ENCODE results near the gene LARGE1.

LARGE1 gene

DNA sequence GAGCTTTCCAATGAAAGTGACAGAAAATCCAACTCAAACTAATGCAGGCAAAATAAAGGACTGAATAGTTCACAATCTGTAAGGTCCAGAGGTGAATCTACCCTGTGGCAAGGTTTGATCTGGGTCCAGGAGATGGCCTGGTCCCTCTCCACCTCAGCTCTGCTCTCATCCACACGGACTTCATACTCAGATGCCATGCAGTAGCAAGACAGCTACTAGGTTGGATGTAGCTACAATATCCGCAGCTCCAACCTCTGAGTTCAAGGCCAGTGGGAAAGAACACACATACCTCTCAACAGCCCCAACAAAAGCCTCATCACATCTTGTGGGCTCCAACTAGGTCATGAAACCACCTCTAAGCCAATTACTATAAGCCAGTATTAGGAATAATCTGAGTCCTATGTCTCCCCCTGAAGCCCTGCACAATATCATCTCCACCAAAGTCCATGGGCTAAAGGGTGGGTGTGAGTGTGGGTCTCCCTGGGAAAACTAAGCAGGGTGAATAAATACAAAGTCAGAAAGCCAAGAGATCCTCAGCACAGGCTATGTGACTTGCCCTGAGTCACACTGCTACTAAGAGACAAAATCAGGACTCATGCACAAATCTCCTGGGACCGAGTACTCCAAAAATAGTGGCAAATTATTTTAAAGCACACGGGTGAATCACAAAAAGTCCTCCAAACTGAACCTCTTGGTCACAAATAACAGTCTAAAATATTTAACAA, 78.8 kb downstream of the LARGE1 start:
- Mint-ChIP-seq H3K9me3 (peaks cover 3% of the 10 kb centered on the region), H3K27ac (peak overlapping the region; percentile 48), H3K27me3 (no peaks in the 10 kb centered on the region), H3K36me3 (peaks cover 5% of the 10 kb centered on the region), H3K4me1 (peaks cover 15% of the 10 kb centered on the region), H3K4me3 (peak overlapping the region; percentile 55)
- peak; percentile 60 for ATAC-seq

DNA sequence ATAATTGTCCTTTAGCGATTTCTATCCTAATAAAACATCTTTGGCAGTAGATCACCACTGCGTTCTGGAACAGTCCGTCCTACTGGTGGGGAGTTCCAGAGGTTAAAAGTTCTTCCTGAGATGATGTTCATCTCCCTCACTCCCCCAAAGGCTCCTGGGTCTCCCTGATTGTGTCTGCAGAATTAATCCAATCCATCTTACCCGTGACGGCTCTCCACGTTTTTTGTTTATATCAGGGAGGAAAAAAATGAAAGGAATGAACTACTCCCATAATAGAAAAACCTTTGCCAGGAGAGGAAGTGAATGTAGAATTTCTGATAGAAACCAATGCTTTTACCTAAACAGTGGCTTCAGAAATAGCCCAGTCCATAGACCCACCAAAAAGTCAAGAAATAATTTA, 81.6 kb downstream of the LARGE1 start:
- peaks cover 15% of the 10 kb centered on the region for H3K4me1 Mint-ChIP-seq

DNA sequence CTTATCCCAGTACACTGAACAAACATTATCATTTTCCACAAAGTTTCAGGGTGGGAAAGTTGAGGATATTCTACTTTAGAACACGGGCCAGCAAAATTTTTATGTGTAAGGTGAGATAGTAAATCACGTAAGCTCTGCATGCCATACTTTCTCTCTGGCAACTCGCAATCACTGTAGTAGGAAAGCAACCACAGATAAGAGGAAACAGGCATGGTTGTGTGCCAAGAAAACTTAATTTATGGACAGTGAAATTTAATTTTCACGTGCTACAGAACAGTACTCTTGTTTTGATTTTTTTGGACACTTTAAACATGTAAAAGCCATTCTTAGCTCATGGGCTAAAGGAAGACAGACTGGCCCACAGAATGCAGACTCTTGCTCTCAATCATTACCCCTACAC, 82.5 kb downstream of the LARGE1 start:
- ATAC-seq: no peak
- Mint-ChIP-seq H3K4me1 (peaks cover 12% of the 10 kb centered on the region), H3K9me3 (no peaks in the 10 kb centered on the region), H3K27ac (no peak overlapping the region), H3K36me3 (no peaks in the 10 kb centered on the region), H3K4me3 (no peak overlapping the region), H3K27me3 (no peaks in the 10 kb centered on the region)

More for the DNA sequence above, 81.6 kb downstream of the LARGE1 start:
- H3K27ac Mint-ChIP-seq: no peak overlapping the region
- no peaks in the 10 kb centered on the region for H3K36me3 Mint-ChIP-seq
- H3K27me3 Mint-ChIP-seq: no peaks in the 10 kb centered on the region
- no peak overlapping the region for H3K4me3 Mint-ChIP-seq
- ATAC-seq: no peak
- no peaks in the 10 kb centered on the region for H3K9me3 Mint-ChIP-seq

DNA sequence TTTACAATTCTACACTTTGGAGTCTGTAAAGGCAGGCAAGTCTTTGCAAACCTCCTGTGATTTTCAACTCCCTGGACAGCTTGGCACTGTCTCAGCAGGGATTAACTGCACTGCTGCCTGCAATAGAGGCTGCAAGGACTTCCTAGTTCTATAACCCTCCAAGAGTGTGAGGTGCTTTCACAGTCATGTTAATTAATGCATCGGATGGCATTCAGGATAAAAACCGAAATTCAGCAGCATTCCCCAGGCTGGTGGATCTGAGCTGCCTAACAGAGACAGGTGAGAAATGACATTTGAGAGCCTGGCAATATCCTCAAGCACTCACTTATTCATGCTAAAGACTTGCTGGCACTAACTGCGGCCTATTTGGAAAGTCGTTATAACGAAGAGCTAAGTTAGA, 85.0 kb downstream of the LARGE1 start:
- Mint-ChIP-seq H3K4me1 (no peaks in the 10 kb centered on the region), H3K27me3 (no peaks in the 10 kb centered on the region), H3K27ac (no peak overlapping the region), H3K36me3 (no peaks in the 10 kb centered on the region), H3K9me3 (no peaks in the 10 kb centered on the region), H3K4me3 (no peak overlapping the region)
- no peak for ATAC-seq

DNA sequence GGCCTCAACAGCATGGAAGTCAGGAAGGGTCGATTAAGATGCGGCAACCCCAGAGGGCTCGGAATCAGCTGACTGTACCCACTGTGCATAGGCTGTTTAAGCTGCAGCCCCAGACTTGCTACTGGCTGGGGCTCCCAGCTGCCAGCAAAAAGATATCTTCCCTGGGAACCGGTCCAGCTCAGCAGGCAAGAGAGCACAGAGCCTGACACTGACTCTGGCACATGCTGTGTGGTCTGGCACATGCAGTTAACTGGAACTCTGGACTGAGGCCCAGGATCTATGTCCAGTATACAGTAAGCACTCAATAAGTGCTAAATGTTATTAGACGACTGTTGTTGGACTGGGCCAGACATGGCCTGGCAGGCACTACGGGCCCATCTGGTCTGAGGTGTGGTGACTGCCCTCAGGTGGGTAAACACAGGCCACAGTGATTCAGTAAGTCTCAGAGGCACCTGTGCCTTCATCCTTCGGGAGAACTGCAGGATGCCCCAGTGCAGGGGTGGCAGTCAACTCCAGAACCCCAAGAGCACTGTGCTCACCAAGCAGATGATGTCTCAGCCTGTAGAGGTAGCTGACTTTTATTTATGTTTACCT, 87.6 kb downstream of the LARGE1 start:
- Mint-ChIP-seq H3K9me3 (no peaks in the 10 kb centered on the region), H3K36me3 (no peaks in the 10 kb centered on the region), H3K27ac (no peak overlapping the region), H3K4me3 (no peak overlapping the region), H3K27me3 (no peaks in the 10 kb centered on the region), H3K4me1 (no peaks in the 10 kb centered on the region)
- ATAC-seq: no peak

DNA sequence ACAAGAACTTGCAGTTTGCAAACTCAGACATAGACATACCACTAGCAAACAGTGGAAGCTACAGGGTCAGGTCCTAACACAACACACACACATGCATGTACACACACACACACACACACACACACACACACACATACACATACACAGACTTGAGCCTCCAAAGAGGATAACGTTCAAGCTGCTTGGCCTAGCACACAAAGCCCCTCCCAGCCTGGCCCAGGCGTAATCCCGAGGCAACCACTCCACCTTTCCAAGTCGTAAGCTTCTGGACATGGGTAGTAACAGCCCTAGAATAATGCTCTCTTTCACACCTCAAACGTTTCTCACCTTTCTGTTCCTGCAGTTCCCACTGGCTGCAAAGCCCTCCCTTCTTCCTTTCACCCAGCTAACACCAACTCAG, 88.6 kb downstream of the LARGE1 start:
- no peak for ATAC-seq
- Mint-ChIP-seq H3K36me3 (no peaks in the 10 kb centered on the region), H3K4me1 (no peaks in the 10 kb centered on the region), H3K9me3 (no peaks in the 10 kb centered on the region), H3K27ac (no peak overlapping the region), H3K4me3 (no peak overlapping the region), H3K27me3 (no peaks in the 10 kb centered on the region)

DNA sequence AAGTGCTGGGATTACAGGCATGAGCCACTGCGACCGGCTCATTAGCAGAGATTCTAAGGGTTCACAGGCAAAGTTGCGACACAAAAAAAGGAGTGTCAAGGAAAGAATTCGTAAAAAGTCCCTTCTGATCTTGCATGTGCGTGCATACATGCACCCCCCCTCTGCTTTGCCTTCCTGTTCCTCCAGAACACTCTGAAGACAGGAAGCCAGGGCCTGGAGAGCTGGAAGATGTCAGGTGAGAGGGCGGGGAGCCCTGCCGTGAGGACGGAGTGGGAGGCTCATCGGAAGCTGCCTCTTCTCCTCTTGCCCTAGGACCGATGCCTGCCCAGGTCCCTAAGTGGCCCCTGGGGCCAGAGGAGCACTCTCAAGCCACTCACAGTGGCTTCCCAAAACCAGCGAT, 89.1 kb downstream of the LARGE1 start:
- Mint-ChIP-seq H3K9me3 (no peaks in the 10 kb centered on the region), H3K27ac (no peak overlapping the region), H3K4me1 (no peaks in the 10 kb centered on the region), H3K4me3 (no peak overlapping the region), H3K36me3 (no peaks in the 10 kb centered on the region), H3K27me3 (no peaks in the 10 kb centered on the region)
- ATAC-seq: no peak

DNA sequence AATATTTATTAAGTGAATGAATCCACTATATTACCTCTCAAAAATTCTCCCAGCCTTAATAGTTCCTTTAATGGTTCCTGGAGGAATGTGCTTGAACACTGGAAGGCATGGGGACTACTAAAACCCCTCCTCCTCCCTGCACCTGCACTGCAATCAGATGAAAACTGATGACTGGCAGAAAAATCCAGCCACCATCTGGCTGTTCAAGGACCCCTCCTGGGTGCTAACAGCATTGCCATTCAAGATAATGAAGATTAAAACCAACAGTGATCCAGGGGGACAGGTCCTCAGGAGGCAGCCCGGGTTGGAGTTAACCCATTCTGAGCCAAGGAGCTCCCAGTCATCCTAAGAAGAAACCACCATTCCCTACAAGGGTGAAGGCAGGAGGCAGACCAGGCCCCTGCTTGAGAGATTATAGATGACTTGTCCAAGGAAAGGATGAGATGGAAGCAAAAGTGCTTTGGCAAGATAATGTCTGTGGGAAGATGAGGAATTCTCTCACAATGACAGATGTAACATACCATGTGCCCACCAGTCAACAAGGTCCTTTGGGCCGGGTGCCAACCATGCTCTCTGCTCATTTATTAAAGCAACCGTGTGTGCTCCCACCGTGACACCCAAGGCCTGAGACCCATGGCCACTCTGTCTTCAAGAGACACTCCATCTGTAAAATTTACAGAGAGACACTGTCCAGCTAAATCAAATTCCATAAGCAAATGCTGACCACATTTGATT, 90.6 kb downstream of the LARGE1 start:
- Mint-ChIP-seq H3K27ac (no peak overlapping the region), H3K4me3 (no peak overlapping the region)

DNA sequence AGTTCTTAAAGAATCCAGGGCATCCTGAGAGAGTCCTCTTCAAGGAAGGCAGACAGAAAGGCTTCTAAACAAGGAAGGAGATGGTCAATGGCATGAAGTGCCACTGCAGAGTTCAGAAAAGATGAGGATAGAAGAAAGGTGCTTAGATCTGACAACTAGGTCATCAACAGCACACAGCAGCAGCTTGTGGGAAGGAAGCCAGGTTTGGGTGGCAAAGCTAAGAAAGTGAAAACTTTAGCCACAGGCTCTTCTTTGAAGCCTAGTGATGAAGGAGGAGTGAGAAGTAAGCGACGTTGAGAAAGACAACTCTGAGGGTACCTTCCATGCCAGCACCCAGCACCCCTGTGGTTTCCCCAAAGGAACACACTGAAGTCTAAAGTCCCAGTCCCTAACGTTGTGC, 92.0 kb downstream of the LARGE1 start:
- Mint-ChIP-seq H3K9me3 (peaks cover 5% of the 10 kb centered on the region), H3K4me1 (no peaks in the 10 kb centered on the region), H3K36me3 (no peaks in the 10 kb centered on the region), H3K27me3 (no peaks in the 10 kb centered on the region), H3K27ac (no peak overlapping the region), H3K4me3 (no peak overlapping the region)
- ATAC-seq: no peak

More for the DNA sequence above, 90.6 kb downstream of the LARGE1 start:
- H3K36me3 Mint-ChIP-seq: no peaks in the 10 kb centered on the region
- H3K27me3 Mint-ChIP-seq: no peaks in the 10 kb centered on the region
- H3K9me3 Mint-ChIP-seq: no peaks in the 10 kb centered on the region
- no peaks in the 10 kb centered on the region for H3K4me1 Mint-ChIP-seq
- ATAC-seq: no peak

DNA sequence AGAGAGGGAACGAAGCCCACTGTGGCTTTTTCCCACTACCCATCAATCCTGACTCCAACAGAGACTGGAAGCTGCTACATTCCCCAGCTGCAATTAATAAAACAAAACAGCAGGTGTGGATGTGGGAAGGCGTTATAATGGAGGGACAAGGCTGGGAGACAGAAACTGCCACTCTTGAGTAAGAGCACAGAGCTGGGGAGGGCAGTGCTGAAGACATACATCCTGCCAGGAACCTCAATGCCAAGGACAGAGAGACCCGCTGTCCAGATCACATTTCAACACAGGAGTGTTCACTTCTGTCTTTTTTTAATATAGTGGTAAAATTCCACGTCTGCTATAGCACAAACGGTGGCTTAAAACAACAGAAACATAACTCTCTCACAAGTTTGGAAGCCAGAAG, 94.5 kb downstream of the LARGE1 start:
- peaks cover 7% of the 10 kb centered on the region for H3K4me1 Mint-ChIP-seq
- no peak overlapping the region for H3K4me3 Mint-ChIP-seq
- no peaks in the 10 kb centered on the region for H3K27me3 Mint-ChIP-seq
- H3K36me3 Mint-ChIP-seq: no peaks in the 10 kb centered on the region
- no peak for ATAC-seq
- no peak overlapping the region for H3K27ac Mint-ChIP-seq
- peaks cover 5% of the 10 kb centered on the region for H3K9me3 Mint-ChIP-seq

DNA sequence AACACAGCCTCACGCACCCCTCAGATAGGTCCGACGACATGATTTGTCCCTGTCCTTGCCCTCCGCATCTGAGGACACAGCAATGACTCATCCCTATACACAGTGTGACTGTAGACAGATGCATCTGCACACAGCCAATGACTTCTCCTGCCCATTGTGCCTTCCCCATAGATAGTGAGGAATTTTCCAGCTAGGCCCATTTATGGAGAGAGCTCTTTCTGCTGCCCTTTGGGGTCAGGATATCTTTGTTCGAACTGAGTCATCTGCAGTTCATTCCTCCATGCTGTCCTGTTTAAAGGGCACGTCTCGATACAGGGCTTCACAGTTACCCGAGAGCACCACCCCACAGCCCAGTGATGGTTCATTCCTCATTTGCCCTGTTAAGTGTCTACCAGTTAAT, 96.7 kb downstream of the LARGE1 start:
- peaks cover 7% of the 10 kb centered on the region for H3K4me1 Mint-ChIP-seq
- H3K9me3 Mint-ChIP-seq: peaks cover 5% of the 10 kb centered on the region
- H3K27ac Mint-ChIP-seq: no peak overlapping the region
- no peak for ATAC-seq
- H3K27me3 Mint-ChIP-seq: no peaks in the 10 kb centered on the region
- H3K4me3 Mint-ChIP-seq: no peak overlapping the region
- H3K36me3 Mint-ChIP-seq: no peaks in the 10 kb centered on the region

DNA sequence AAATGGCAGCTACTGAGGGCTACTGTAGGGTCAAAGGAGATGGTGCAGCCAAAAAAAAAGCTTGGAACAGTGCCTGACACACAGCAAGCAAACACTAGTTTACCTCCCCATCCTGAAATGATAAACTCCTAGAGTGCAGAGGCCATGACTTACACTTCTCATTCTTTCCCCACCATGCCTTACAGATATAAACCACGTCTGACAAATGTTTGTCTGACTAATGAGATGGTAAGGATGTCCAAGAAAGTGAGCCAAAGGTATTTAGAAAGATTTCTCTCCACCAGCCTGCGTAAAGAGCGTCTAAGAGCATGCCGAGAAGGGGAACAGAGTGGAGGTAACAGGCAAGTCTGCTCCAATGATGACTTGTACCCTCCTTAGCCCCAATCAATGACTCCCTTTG, 99.0 kb downstream of the LARGE1 start:
- Mint-ChIP-seq H3K27me3 (no peaks in the 10 kb centered on the region), H3K27ac (no peak overlapping the region), H3K36me3 (no peaks in the 10 kb centered on the region), H3K4me3 (no peak overlapping the region), H3K9me3 (peaks cover 11% of the 10 kb centered on the region), H3K4me1 (peaks cover 7% of the 10 kb centered on the region)
- no peak for ATAC-seq

DNA sequence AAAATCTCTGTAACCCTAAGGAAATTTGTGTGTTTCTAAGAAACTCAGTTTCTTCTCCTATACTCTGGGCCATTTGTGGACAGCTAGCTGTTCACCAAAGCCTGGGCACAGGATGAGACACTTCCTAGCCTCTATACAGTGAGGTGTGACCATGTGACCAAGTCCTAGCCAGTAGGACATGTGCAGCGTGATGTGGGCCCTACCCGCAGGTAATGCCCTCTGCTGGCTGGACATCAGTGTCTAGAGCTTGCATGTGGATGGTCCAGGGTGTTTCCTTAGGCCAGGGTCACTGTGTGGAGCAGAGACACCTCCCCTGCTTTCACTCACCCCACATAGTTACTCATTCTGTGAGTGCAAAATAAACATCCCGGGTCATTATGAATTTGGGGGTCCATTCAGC, 100.5 kb downstream of the LARGE1 start:
- H3K4me3 Mint-ChIP-seq: no peak overlapping the region
- H3K4me1 Mint-ChIP-seq: peaks cover 7% of the 10 kb centered on the region
- no peak for ATAC-seq
- no peaks in the 10 kb centered on the region for H3K36me3 Mint-ChIP-seq
- no peaks in the 10 kb centered on the region for H3K27me3 Mint-ChIP-seq
- H3K9me3 Mint-ChIP-seq: peaks cover 11% of the 10 kb centered on the region
- H3K27ac Mint-ChIP-seq: no peak overlapping the region

DNA sequence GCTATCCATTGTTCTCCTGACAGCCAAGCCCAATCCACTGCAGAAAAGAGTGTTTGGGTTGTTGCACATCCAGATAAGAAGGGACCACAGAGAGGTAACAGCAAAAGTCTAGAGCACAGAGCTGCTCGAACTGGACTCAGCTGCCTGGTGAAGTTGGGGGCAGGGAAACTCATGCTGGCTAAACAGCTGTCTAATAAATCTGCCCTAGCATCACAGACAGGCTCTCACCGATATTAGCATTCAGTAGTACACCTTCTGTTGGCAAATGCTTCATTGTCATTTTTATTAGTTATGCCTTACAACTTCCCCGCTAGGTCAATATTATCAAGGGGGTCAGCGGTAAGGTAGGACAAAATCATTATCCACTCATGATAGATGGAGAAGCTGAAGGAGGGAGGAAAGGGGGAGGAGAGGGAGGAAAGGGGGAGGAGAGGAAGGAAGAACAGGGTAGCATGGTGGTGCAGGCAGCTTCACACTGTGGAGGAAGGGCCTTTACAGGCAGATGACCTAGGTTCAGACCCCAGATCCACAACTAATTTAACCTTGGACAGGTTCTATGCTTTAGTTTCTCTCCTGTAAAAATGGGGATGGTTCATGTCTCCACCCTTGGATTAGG, 102.7 kb downstream of the LARGE1 start:
- Mint-ChIP-seq H3K27me3 (no peaks in the 10 kb centered on the region), H3K9me3 (peaks cover 6% of the 10 kb centered on the region), H3K27ac (no peak overlapping the region), H3K36me3 (no peaks in the 10 kb centered on the region), H3K4me1 (peaks cover 6% of the 10 kb centered on the region), H3K4me3 (no peak overlapping the region)
- ATAC-seq: no peak

DNA sequence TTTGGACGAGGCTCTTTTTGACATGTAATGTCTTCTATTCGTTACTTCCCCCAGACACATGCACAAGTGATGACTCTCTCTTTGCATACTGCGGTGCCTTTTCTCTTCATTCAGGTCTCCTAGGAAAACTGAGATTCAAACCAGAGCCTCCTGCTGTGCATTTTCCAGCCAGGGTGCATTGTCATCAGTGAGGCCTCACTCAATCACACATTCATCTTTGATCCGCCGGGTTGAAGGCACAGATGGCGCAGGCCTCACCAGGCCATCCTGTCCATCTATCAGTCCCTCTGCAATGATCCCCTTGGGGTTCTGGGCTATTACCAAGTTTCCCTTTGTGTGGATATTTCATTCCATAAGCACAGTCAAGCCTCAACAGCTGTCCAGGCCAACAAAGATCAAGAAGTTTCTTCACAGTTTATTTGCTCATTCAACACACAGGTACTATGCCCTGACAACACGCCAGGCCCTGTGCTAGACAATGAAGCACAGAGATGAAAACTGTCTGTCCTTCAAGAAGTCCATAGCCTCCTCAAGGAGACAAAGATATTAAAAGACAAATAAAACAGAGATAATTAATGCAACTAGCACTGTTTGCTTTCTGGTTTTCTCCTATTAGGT, 107.8 kb downstream of the LARGE1 start:
- Mint-ChIP-seq H3K27me3 (no peaks in the 10 kb centered on the region), H3K4me1 (peaks cover 15% of the 10 kb centered on the region), H3K36me3 (no peaks in the 10 kb centered on the region), H3K27ac (no peak overlapping the region), H3K9me3 (peaks cover 6% of the 10 kb centered on the region), H3K4me3 (no peak overlapping the region)
- ATAC-seq: no peak
